ENCODE data around the gene NUDT8. TPM values are rescaled to one million over a fixed set of nuclear protein-coding genes. Genes with fewer than 3 reads are reported as not detected.
A peak's percentile ranks its signal among the peaks of the same experiment; 100 is the strongest.

NUDT8 gene
- total and polyA plus RNA-seq, 9 of the 15 experiments (the other 6 are each of a cell fraction or from before 2014, with no cell fraction given) = 0.23 to 27.8 (median 5.0) TPM

DNA sequence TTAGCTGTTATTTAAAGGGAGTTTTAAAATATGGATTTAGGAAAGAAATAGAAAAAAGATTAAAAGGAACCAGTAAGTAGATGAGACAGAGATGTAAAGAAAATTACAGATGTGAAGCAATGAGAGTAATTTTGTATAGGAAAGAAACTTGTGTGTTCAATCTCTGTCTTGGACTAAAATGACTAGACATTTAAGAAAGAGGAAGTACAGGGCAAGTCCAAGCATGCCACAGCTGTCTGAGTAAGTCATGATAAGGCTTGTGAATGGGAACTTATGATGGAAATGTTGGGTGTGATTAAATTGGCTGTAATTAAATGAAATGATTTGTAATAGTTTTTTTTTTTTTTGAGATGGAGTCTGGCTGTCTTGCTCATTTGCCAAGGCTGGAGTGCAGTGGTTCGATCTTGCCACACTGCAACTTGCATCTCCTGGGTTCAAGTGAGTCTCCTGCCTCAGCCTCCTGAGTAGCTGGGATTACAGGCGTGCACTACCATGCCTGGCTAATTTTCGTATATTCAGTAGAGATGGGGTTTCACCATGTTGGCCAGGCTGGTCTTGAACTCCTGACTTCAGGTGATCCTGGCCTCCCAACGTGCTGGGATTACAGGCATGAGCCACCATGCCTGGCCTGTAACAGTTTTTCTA, 26.7 kb upstream of the NUDT8 start (continued):
- TF ChIP-seq NR4A1 (CRISPR knock-in tag; IDR thresholded peaks at IDR 0.05) = no peak
- TF ChIP-seq NR4A1 (tag; IDR thresholded peaks at IDR 0.05) = no peak
- TF ChIP-seq, protein P1, sequence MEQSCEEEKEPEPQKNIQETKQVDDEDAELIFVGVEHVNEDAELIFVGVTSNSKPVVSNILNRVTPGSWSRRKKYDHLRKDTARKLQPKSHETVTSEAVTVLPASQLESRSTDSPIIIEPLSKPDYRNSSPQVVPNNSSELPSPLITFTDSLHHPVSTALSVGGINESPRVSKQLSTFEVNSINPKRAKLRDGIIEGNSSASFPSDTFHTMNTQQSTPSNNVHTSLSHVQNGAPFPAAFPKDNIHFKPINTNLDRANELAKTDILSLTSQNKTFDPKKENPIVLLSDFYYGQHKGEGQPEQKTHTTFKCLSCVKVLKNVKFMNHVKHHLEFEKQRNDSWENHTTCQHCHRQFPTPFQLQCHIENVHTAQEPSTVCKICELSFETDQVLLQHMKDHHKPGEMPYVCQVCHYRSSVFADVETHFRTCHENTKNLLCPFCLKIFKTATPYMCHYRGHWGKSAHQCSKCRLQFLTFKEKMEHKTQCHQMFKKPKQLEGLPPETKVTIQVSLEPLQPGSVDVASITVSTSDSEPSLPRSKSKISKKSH (CRISPR knock-in tag; IDR thresholded peaks at IDR 0.05) = peak; percentile 83; the same call in 1 of the 2 replicates
- TF ChIP-seq TAF9B (IDR thresholded peaks at IDR 0.05; ENCODE audit: partially characterized antibody) = no peak
- TF ChIP-seq ZFP30 (CRISPR knock-in tag; IDR thresholded peaks at IDR 0.05; ENCODE audit: borderline replicate concordance) = no peak
- no peak for TF ChIP-seq ZNF140 (CRISPR knock-in tag; IDR thresholded peaks at IDR 0.05)
- TF ChIP-seq NONO (IDR thresholded peaks at IDR 0.05; ENCODE audit: low read depth in 2 of 2, low read length in 1 of 2) = no peak
- TF ChIP-seq ZNF263 (CRISPR knock-in tag; IDR thresholded peaks at IDR 0.05; ENCODE audit: borderline replicate concordance) = no peak
- no peak for TF ChIP-seq NFRKB (IDR thresholded peaks at IDR 0.05; ENCODE audit: low read depth)
- TF ChIP-seq, protein P2, sequence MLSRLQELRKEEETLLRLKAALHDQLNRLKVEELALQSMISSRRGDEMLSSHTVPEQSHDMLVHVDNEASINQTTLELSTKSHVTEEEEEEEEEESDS (CRISPR knock-in tag; IDR thresholded peaks at IDR 0.05) = no peak
- 0 out of 2 replicates have a peak, but pooled peaks have one; percentile 4 for TF ChIP-seq ZNF384 (IDR thresholded peaks at IDR 0.05; ENCODE audit: low read depth, low read length)
- TF ChIP-seq ARID1B (IDR thresholded peaks at IDR 0.05) = peak; percentile 83
- peak; percentile 77 for TF ChIP-seq TCF3 (CRISPR knock-in tag; IDR thresholded peaks at IDR 0.05)
- TF ChIP-seq ZNF586 (CRISPR knock-in tag; conservative IDR thresholded peaks at IDR 0.05) = no peak
- TF ChIP-seq MIER1 (IDR thresholded peaks at IDR 0.05; ENCODE audit: low read depth) = no peak
- TF ChIP-seq, protein P3, sequence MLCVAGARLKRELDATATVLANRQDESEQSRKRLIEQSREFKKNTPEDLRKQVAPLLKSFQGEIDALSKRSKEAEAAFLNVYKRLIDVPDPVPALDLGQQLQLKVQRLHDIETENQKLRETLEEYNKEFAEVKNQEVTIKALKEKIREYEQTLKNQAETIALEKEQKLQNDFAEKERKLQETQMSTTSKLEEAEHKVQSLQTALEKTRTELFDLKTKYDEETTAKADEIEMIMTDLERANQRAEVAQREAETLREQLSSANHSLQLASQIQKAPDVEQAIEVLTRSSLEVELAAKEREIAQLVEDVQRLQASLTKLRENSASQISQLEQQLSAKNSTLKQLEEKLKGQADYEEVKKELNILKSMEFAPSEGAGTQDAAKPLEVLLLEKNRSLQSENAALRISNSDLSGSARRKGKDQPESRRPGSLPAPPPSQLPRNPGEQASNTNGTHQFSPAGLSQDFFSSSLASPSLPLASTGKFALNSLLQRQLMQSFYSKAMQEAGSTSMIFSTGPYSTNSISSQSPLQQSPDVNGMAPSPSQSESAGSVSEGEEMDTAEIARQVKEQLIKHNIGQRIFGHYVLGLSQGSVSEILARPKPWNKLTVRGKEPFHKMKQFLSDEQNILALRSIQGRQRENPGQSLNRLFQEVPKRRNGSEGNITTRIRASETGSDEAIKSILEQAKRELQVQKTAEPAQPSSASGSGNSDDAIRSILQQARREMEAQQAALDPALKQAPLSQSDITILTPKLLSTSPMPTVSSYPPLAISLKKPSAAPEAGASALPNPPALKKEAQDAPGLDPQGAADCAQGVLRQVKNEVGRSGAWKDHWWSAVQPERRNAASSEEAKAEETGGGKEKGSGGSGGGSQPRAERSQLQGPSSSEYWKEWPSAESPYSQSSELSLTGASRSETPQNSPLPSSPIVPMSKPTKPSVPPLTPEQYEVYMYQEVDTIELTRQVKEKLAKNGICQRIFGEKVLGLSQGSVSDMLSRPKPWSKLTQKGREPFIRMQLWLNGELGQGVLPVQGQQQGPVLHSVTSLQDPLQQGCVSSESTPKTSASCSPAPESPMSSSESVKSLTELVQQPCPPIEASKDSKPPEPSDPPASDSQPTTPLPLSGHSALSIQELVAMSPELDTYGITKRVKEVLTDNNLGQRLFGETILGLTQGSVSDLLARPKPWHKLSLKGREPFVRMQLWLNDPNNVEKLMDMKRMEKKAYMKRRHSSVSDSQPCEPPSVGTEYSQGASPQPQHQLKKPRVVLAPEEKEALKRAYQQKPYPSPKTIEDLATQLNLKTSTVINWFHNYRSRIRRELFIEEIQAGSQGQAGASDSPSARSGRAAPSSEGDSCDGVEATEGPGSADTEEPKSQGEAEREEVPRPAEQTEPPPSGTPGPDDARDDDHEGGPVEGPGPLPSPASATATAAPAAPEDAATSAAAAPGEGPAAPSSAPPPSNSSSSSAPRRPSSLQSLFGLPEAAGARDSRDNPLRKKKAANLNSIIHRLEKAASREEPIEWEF (CRISPR knock-in tag; IDR thresholded peaks at IDR 0.05) = 0 out of 2 replicates have a peak, but pooled peaks have one; percentile 37
- no peak for TF ChIP-seq SMAD3 (CRISPR knock-in tag; conservative IDR thresholded peaks at IDR 0.05)
- peak; percentile 34; the same call in 1 of the 2 replicates for TF ChIP-seq NFIC (IDR thresholded peaks at IDR 0.05)
- no peak for TF ChIP-seq ZBTB9 (CRISPR knock-in tag; IDR thresholded peaks at IDR 0.05)
- TF ChIP-seq NCOR1 (IDR thresholded peaks at IDR 0.05) = peak; percentile 53; the same call in 1 of the 2 replicates

All from K562 (cell line).